Thyroid gland (tissue), 4 donors: ENCODE data around the gene MYLK. TPM values are rescaled to one million over a fixed set of nuclear protein-coding genes. Genes with fewer than 3 reads are reported as not detected.

Source experiments
- DNase-seq, 2 donors: peaks; one replicate each; pipeline ENCODE4 v3.0.0-alpha.2; 2019
- H3K27ac ChIP-seq, 3 donors: fragments of 200-600 bp; sonication (generic); 1 replicate in 2 of 3; 2 replicates in 1 of 3; pipeline ENCODE4 v1.5.1; 2016 to 2019; ENCODE audit warnings: mild to moderate bottlenecking in 1 of 3, moderate library complexity in 1 of 3
- H3K27me3 ChIP-seq: fragments of 200-600 bp; sonication (generic); one replicate; pipeline ENCODE4 v1.5.1; 2019
- H3K36me3 ChIP-seq, 2 donors: fragments of 200-600 bp; sonication (generic); one replicate each; pipeline ENCODE4 v1.5.1; 2016 to 2019
- H3K4me1 ChIP-seq, 2 donors: fragments of 200-600 bp; sonication (generic); one replicate each; pipeline ENCODE4 v1.5.1; 2017 to 2019
- H3K4me3 ChIP-seq, 3 donors: fragments of 200-600 bp; sonication (generic); replicated peaks in 1 of 3; 1 replicate in 2 of 3; 2 replicates in 1 of 3; pipeline ENCODE4 v1.5.1; 2016; ENCODE audit warnings: mild to moderate bottlenecking in 1 of 3
- H3K9me3 ChIP-seq: fragments of 200-600 bp; sonication (generic); one replicate; pipeline ENCODE4 v1.5.1; 2017
- CTCF ChIP-seq, 6 experiments: fragments of 200-600 bp in 3 of 6; fragments of 450-650 bp in 3 of 6; sonication (generic) in 3 of 6; IDR thresholded peaks; one replicate each; pipeline ENCODE4 v1.5.1; 2016 to 2019; ENCODE audit warnings: antibody characterized with exemption in 6 of 6, mild to moderate bottlenecking in 2 of 6, inconsistent platforms in 1 of 6, moderate library complexity in 1 of 6
- POLR2A ChIP-seq, 2 donors: fragments of 450-650 bp; IDR thresholded peaks; one replicate each; pipeline ENCODE4 v1.6.1; 2017; ENCODE audit warnings: antibody characterized with exemption in 2 of 2, mild to moderate bottlenecking in 2 of 2, moderate library complexity in 1 of 2
- WGBS, 2 donors: methylation state at CpG; one replicate each; pipeline ENCODE4 v1.1.5; 2017; 5-methylcytosine and 5-hydroxymethylcytosine counted together
- intact Hi-C: fragments of 100-400 bp; cut with DNase I; formaldehyde crosslinking; loops from one replicate; pipeline ENCODE4 v1.15.1; 2023
- total RNA-seq, 4 donors: library from RNA; depleted of rRNA; stranded (reverse); fragments of >200 nt; gene quantifications; one replicate each; pipeline ENCODE4 v1.2.3, GENCODE V29; 2016

MYLK gene
- total RNA-seq, 4 donors from 2014 or later: 28.9 to 51.2 (median 37.4) TPM

GRCh38 chr3:123776071-123776782 is 107.9 kb downstream of the MYLK start:
- Histone ChIP-seq H3K4me1 (no peaks in the 10 kb centered on the region), H3K27me3 (no peaks in the 10 kb centered on the region), H3K27ac (no peak overlapping the region), H3K4me3 (no peak overlapping the region), H3K9me3 (no peaks in the 10 kb centered on the region), H3K36me3 (no peaks in the 10 kb centered on the region)
- no peak for TF ChIP-seq CTCF (IDR thresholded peaks at IDR 0.05)
- TF ChIP-seq POLR2A (IDR thresholded peaks at IDR 0.05): no peak
- intact Hi-C loops: no loop called here
- WGBS, 2 donors: 80 to 84% methylated on average over 5 of the region's 5 CpGs
- DNase-seq: no peak

GRCh38 chr3:123774474-123774873 is 109.7 kb downstream of the MYLK start:
- TF ChIP-seq CTCF (IDR thresholded peaks at IDR 0.05) (no peak), POLR2A (IDR thresholded peaks at IDR 0.05) (no peak)
- Histone ChIP-seq H3K4me3 (no peak overlapping the region), H3K4me1 (no peaks in the 10 kb centered on the region), H3K27me3 (no peaks in the 10 kb centered on the region), H3K27ac (no peak overlapping the region), H3K9me3 (no peaks in the 10 kb centered on the region), H3K36me3 (no peaks in the 10 kb centered on the region)
- WGBS, 2 donors: 77 to 88% methylated on average over 3 of the region's 3 CpGs
- DNase-seq: no peak
- intact Hi-C loops: no loop called here

- 63 to 77% methylated on average over 7 of the region's 7 CpGs for WGBS, 2 donors
- H3K36me3 ChIP-seq: no peaks in the 10 kb centered on the region
- no peak for DNase-seq
- H3K27ac ChIP-seq: no peak overlapping the region
- no peak for TF ChIP-seq POLR2A (IDR thresholded peaks at IDR 0.05)
- no peak for TF ChIP-seq CTCF (IDR thresholded peaks at IDR 0.05)
- H3K9me3 ChIP-seq: no peaks in the 10 kb centered on the region
- no peak overlapping the region for H3K4me3 ChIP-seq
- H3K4me1 ChIP-seq: no peaks in the 10 kb centered on the region
- H3K27me3 ChIP-seq: no peaks in the 10 kb centered on the region
- intact Hi-C loops: no loop called here
Measured at GRCh38 chr3:123773681-123774431, 110.3 kb downstream of the MYLK start.

- H3K36me3 ChIP-seq: no peaks in the 10 kb centered on the region
- no peaks in the 10 kb centered on the region for H3K9me3 ChIP-seq
- intact Hi-C loops: no loop called here
- no peaks in the 10 kb centered on the region for H3K4me1 ChIP-seq
- TF ChIP-seq CTCF (IDR thresholded peaks at IDR 0.05) (no peak), POLR2A (IDR thresholded peaks at IDR 0.05) (no peak)
- H3K27ac ChIP-seq: no peak overlapping the region
- no peak for DNase-seq
- no peaks in the 10 kb centered on the region for H3K27me3 ChIP-seq
- H3K4me3 ChIP-seq: no peak overlapping the region
- WGBS, 2 donors: 84 to 96% methylated on average over 3 of the region's 3 CpGs
Measured at GRCh38 chr3:123769356-123769743, 114.8 kb downstream of the MYLK start.
